Karpas-422 (cell line): ENCODE data around the gene VMO1. TPM values are rescaled to one million over a fixed set of nuclear protein-coding genes. Genes with fewer than 3 reads are reported as not detected.

Experiments
- DNase-seq: peaks from one replicate; pipeline ENCODE4 v3.0.0-alpha.2; 2015
- H2AFZ ChIP-seq: fragments of 200-600 bp; sonication (generic); 2 replicates; pipeline ENCODE4 v1.6.1; 2014; ENCODE audit warnings: antibody characterized with exemption, low read length, mixed read lengths
- H3K27ac ChIP-seq: fragments of 200-600 bp; sonication (generic); 2 replicates; pipeline ENCODE4 v1.5.1; 2014; ENCODE audit warnings: mild to moderate bottlenecking, low read length, moderate library complexity
- H3K27me3 ChIP-seq: fragments of 200-600 bp; sonication (generic); 2 replicates; pipeline ENCODE4 v1.6.1; 2014; ENCODE audit warnings: low read length, mixed read lengths
- H3K36me3 ChIP-seq: fragments of 200-600 bp; sonication (generic); 2 replicates; pipeline ENCODE4 v1.6.1; 2014; ENCODE audit warnings: low read length, mixed read lengths; ENCODE audit not compliant: insufficient read depth
- H3K4me1 ChIP-seq: fragments of 200-600 bp; sonication (generic); 2 replicates; pipeline ENCODE4 v1.6.1; 2014; ENCODE audit warnings: mild to moderate bottlenecking, low read length, mixed read lengths
- H3K4me2 ChIP-seq: fragments of 200-600 bp; sonication (generic); 2 replicates; pipeline ENCODE4 v1.6.1; 2014; ENCODE audit warnings: low read length, low read depth, mild to moderate bottlenecking; ENCODE audit not compliant: poor library complexity, severe bottlenecking
- H3K4me3 ChIP-seq: fragments of 200-600 bp; sonication (generic); 2 replicates; pipeline ENCODE4 v1.5.1; 2014; ENCODE audit warnings: mild to moderate bottlenecking, antibody characterized with exemption, low read length, mixed read lengths
- H3K79me2 ChIP-seq: fragments of 200-600 bp; sonication (generic); 2 replicates; pipeline ENCODE4 v1.6.1; 2014; ENCODE audit warnings: mild to moderate bottlenecking, low read length, mixed read lengths
- H3K9ac ChIP-seq: fragments of 200-600 bp; sonication (generic); 2 replicates; pipeline ENCODE4 v1.6.0; 2014; ENCODE audit warnings: low read length
- H3K9me2 ChIP-seq: fragments of 200-600 bp; sonication (generic), shearing (Covaris generic); replicated peaks from 2 replicates; pipeline ENCODE4 v1.6.0; 2014; ENCODE audit warnings: mild to moderate bottlenecking, low read length, moderate library complexity; ENCODE audit not compliant: insufficient read depth
- H3K9me3 ChIP-seq: fragments of 300-700, 200-600 bp; sonication (generic); 2 replicates; pipeline ENCODE4 v1.6.1; 2014; ENCODE audit warnings: low read length, mixed read lengths
- H4K20me1 ChIP-seq: fragments of 200-600 bp; sonication (generic); 2 replicates; pipeline ENCODE4 v1.6.1; 2014; ENCODE audit warnings: mild to moderate bottlenecking, antibody characterized with exemption, low read length, low read depth; ENCODE audit not compliant: insufficient read depth
- total RNA-seq: library from RNA; depleted of rRNA; stranded (reverse); fragments of >200 nt; shearing (Covaris generic); gene quantifications from 2 replicates; pipeline ENCODE4 v1.2.3, GENCODE V29; 2014; ENCODE audit warnings: low replicate concordance

The VMO1 gene
- total RNA-seq, 1 experiment from 2014 or later: not detected

DNA sequence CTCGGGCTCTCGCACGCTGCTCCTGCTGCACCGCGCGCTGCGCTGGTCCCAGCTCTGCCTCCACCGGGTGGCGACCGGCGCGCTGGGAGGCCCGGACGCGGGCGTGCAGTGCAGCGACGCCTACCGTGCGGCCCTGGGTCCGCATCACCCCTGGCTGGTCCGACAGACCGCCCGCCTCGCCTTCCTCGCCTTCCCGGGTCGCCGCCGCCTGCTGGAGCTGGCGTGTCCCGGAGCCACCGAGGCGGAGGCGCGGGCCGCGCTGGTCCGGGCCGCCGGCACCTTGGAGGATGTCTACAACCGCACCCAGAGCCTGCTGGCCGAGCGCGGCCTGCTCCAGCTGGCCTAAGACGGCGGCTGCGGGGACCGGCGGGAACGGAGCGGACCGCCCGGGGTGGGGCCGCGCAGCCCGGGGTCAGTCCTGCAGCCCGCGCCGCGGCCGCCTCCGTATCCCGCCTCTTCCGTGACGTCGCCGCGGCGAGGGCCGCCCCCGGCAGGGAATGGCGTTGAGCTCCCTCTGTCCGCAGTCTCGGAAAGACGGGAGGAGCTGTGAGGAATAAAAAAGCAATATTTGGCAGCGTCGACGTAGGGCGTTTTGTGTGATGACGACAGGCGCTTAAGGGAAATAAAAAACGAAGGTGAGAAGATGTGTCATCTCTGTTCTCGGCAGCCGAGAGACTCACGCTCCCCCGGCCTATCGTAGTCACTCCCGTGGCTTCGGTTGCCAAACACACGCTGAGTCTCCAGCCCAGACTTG, 4.0 kb upstream of the VMO1 start:
- H3K9me3 ChIP-seq: no peaks in the 10 kb centered on the region
- peak; percentile 91 for DNase-seq
- H3K4me3 ChIP-seq: peak overlapping the region; percentile 74
- H3K36me3 ChIP-seq: no peaks in the 10 kb centered on the region; the same call in 1 of the 2 replicates
- H3K4me1 ChIP-seq: peaks cover 18% of the 10 kb centered on the region
- H4K20me1 ChIP-seq: no peaks in the 10 kb centered on the region
- H2AFZ ChIP-seq: peak overlapping the region; percentile 96
- peak overlapping the region; percentile 96 for H3K4me2 ChIP-seq
- H3K9ac ChIP-seq: peak overlapping the region; percentile 78
- H3K79me2 ChIP-seq: no peaks in the 10 kb centered on the region
- H3K27me3 ChIP-seq: no peaks in the 10 kb centered on the region
- no peaks in the 10 kb centered on the region for H3K9me2 ChIP-seq
- no peak overlapping the region for H3K27ac ChIP-seq

DNA sequence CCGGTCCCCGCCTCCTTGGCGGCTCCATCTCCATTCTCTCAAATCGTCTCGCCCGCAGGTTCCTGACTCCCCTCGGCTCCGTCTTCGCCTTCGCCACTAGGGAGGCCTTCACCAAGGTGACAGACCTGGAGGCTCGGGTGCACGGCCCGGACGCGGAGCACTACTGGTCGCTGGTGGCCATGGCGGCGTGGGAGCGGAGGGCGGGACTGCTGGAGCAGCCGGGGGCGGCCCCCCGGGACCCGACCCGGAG, 3.5 kb upstream of the VMO1 start:
- H3K4me2 ChIP-seq: peak overlapping the region; percentile 96
- H3K9me2 ChIP-seq: no peaks in the 10 kb centered on the region
- no peaks in the 10 kb centered on the region for H3K9me3 ChIP-seq
- no peaks in the 10 kb centered on the region for H3K79me2 ChIP-seq
- H3K4me3 ChIP-seq: peak overlapping the region; percentile 74
- peak overlapping the region; percentile 96 for H2AFZ ChIP-seq
- peak overlapping the region; percentile 78 for H3K9ac ChIP-seq
- H3K4me1 ChIP-seq: peaks cover 18% of the 10 kb centered on the region
- no peaks in the 10 kb centered on the region for H3K36me3 ChIP-seq
- H3K27me3 ChIP-seq: no peaks in the 10 kb centered on the region
- no peaks in the 10 kb centered on the region for H4K20me1 ChIP-seq
- no peak overlapping the region for H3K27ac ChIP-seq
- DNase-seq: no peak

GRCh38 chr17:4788807-4789700, 2.9 kb upstream of the VMO1 start, which contains the start of gene GLTPD2:
GLTPD2 (plus strand) TSS chr17:4788964; CDS start chr17:4789012, 48 bp downstream.
- no peaks in the 10 kb centered on the region for H4K20me1 ChIP-seq
- H3K36me3 ChIP-seq: no peaks in the 10 kb centered on the region
- H3K79me2 ChIP-seq: no peaks in the 10 kb centered on the region
- no peaks in the 10 kb centered on the region for H3K9me2 ChIP-seq
- peaks cover 18% of the 10 kb centered on the region for H3K4me1 ChIP-seq
- H3K9ac ChIP-seq: peak within 1 kb of the TSS; percentile 78
- peak within 1 kb of the TSS; percentile 96 for H3K4me2 ChIP-seq
- peak within 1 kb of the TSS; percentile 96 for H2AFZ ChIP-seq
- H3K27me3 ChIP-seq: no peaks in the 10 kb centered on the region
- H3K4me3 ChIP-seq: peak within 1 kb of the TSS; percentile 74
- no peak for DNase-seq
- H3K9me3 ChIP-seq: no peaks in the 10 kb centered on the region
- no peak within 1 kb of the TSS for H3K27ac ChIP-seq

DNA sequence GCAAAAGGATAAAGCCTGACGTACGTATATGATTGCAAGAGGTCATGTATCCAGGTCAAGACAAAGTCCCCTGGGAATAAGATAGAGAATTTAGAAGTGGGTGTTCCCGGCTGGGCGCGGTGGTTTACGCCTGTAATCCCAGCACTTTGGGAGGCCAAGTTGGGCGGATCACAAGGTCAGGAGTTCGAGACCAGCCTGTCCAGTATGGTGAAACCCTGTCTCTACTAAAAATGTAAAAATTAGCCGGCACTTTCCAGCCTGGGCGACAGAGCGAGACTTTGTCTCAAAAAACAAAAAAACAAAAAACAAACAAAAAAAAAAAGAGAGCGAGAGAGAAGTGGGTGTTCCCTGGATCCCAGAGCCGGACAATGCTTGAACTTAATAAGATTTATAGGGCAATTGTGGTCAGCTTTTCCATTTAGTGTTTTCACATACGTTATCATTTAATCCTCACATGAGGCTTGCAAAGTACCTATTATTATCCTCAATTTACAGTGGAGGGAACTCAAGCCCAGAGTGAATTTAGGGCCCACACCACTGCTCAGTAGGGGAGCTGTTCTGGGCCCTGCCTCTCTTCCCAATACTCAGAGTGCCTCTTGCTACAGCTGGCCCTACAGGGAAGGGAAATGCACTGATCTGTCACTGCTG, 2.1 kb upstream of the VMO1 start:
- H3K4me1 ChIP-seq: peaks cover 18% of the 10 kb centered on the region
- H3K79me2 ChIP-seq: no peaks in the 10 kb centered on the region
- no peaks in the 10 kb centered on the region for H4K20me1 ChIP-seq
- no peaks in the 10 kb centered on the region for H3K9me2 ChIP-seq
- H3K4me2 ChIP-seq: no peak overlapping the region
- H3K27ac ChIP-seq: no peak overlapping the region
- DNase-seq: no peak
- no peaks in the 10 kb centered on the region for H3K9me3 ChIP-seq
- no peak overlapping the region for H3K4me3 ChIP-seq
- no peaks in the 10 kb centered on the region for H3K27me3 ChIP-seq
- no peak overlapping the region for H2AFZ ChIP-seq
- no peaks in the 10 kb centered on the region for H3K36me3 ChIP-seq
- H3K9ac ChIP-seq: no peak overlapping the region

GRCh38 chr17:4786516-4786915, 352 bp upstream of the VMO1 start:
- no peaks in the 10 kb centered on the region for H3K36me3 ChIP-seq
- H4K20me1 ChIP-seq: no peaks in the 10 kb centered on the region
- H3K27ac ChIP-seq: no peak overlapping the region
- DNase-seq: no peak
- no peak overlapping the region for H3K9ac ChIP-seq
- H3K4me2 ChIP-seq: no peak overlapping the region
- no peak overlapping the region for H2AFZ ChIP-seq
- peaks cover 18% of the 10 kb centered on the region for H3K4me1 ChIP-seq
- H3K9me2 ChIP-seq: no peaks in the 10 kb centered on the region
- no peak overlapping the region for H3K4me3 ChIP-seq
- H3K79me2 ChIP-seq: no peaks in the 10 kb centered on the region
- no peaks in the 10 kb centered on the region for H3K27me3 ChIP-seq
- H3K9me3 ChIP-seq: no peaks in the 10 kb centered on the region

- Histone ChIP-seq H3K9ac (no peak overlapping the region), H2AFZ (no peak overlapping the region), H3K4me1 (peaks cover 14% of the 10 kb centered on the region), H4K20me1 (no peaks in the 10 kb centered on the region), H3K79me2 (no peaks in the 10 kb centered on the region), H3K27me3 (no peaks in the 10 kb centered on the region), H3K4me3 (no peak overlapping the region), H3K9me3 (no peaks in the 10 kb centered on the region), H3K4me2 (no peak overlapping the region), H3K27ac (no peak overlapping the region), H3K36me3 (no peaks in the 10 kb centered on the region), H3K9me2 (no peaks in the 10 kb centered on the region)
- no peak for DNase-seq
Observed at GRCh38 chr17:4785311-4786105, 656 bp downstream of the VMO1 start.

- no peaks in the 10 kb centered on the region for H3K9me2 ChIP-seq
- H3K27ac ChIP-seq: no peak overlapping the region
- H3K4me2 ChIP-seq: no peak overlapping the region
- H2AFZ ChIP-seq: no peak overlapping the region
- H3K4me1 ChIP-seq: no peaks in the 10 kb centered on the region
- H3K27me3 ChIP-seq: no peaks in the 10 kb centered on the region
- DNase-seq: no peak
- no peaks in the 10 kb centered on the region for H3K36me3 ChIP-seq
- no peaks in the 10 kb centered on the region for H3K79me2 ChIP-seq
- H3K9ac ChIP-seq: no peak overlapping the region
- H4K20me1 ChIP-seq: no peaks in the 10 kb centered on the region
- H3K4me3 ChIP-seq: no peak overlapping the region
- H3K9me3 ChIP-seq: no peaks in the 10 kb centered on the region
Observed at GRCh38 chr17:4782652-4783051, 3.5 kb downstream of the VMO1 start.
